Fibroblast of skin of right biceps (primary cell): ENCODE results near the gene SPOCK1.
A peak's percentile ranks its signal among the peaks of the same experiment; 100 is the strongest.

Experiments
- DNase-seq: peaks from one replicate; pipeline ENCODE4 v3.0.0-alpha.2; 2013

The SPOCK1 gene

GRCh38 chr5:137186759-137187461 is 312.2 kb downstream of the SPOCK1 start:
- DNase-seq, result peak; percentile 89

- DNase-seq, result no peak
Measured at GRCh38 chr5:137185193-137185592, 313.9 kb downstream of the SPOCK1 start.

GRCh38 chr5:137184734-137185133 is 314.4 kb downstream of the SPOCK1 start:
- no peak for DNase-seq

- DNase-seq, result no peak
Measured at GRCh38 chr5:137182576-137182975, 316.6 kb downstream of the SPOCK1 start.

GRCh38 chr5:137181667-137182066 is 317.5 kb downstream of the SPOCK1 start:
- DNase-seq, result no peak

GRCh38 chr5:137179203-137179602 is 319.9 kb downstream of the SPOCK1 start:
- DNase-seq, result no peak

GRCh38 chr5:137176609-137177008 is 322.5 kb downstream of the SPOCK1 start:
- DNase-seq, result no peak

- DNase-seq, result no peak
Measured at GRCh38 chr5:137176126-137176525, 323.0 kb downstream of the SPOCK1 start.

GRCh38 chr5:137174196-137174595 is 324.9 kb downstream of the SPOCK1 start:
- DNase-seq, result no peak

GRCh38 chr5:137172258-137172657 is 326.9 kb downstream of the SPOCK1 start:
- no peak for DNase-seq

GRCh38 chr5:137167187-137167586 is 331.9 kb downstream of the SPOCK1 start:
- no peak for DNase-seq

GRCh38 chr5:137164961-137165360 is 334.2 kb downstream of the SPOCK1 start:
- no peak for DNase-seq

- DNase-seq, result no peak
Measured at GRCh38 chr5:137164536-137164935, 334.6 kb downstream of the SPOCK1 start.

GRCh38 chr5:137158691-137159090 is 340.4 kb downstream of the SPOCK1 start:
- DNase-seq, result no peak

- peak; percentile 16 for DNase-seq
Measured at GRCh38 chr5:137156180-137156579, 342.9 kb downstream of the SPOCK1 start.

GRCh38 chr5:137155261-137156000 is 343.7 kb downstream of the SPOCK1 start:
- no peak for DNase-seq

GRCh38 chr5:137152616-137153015 is 346.5 kb downstream of the SPOCK1 start:
- DNase-seq, result no peak

- no peak for DNase-seq
Measured at GRCh38 chr5:137148655-137149054, 350.5 kb downstream of the SPOCK1 start.

GRCh38 chr5:137148159-137148558 is 351.0 kb downstream of the SPOCK1 start:
- DNase-seq, result peak; percentile 27

GRCh38 chr5:137147346-137147745 is 351.8 kb downstream of the SPOCK1 start:
- DNase-seq, result no peak

- DNase-seq, result peak; percentile 99
Measured at GRCh38 chr5:137146402-137146890, 352.7 kb downstream of the SPOCK1 start.

GRCh38 chr5:137145721-137146120 is 353.4 kb downstream of the SPOCK1 start:
- DNase-seq, result peak; percentile 38

GRCh38 chr5:137144656-137145055 is 354.5 kb downstream of the SPOCK1 start:
- no peak for DNase-seq
